ENCODE measurements around the gene KIAA1210. TPM values are rescaled to one million over a fixed set of nuclear protein-coding genes. Genes with fewer than 3 reads are reported as not detected.

The KIAA1210 gene
- total and polyA plus RNA-seq, 2 donors, result 0.09 to 0.16 TPM

GRCh38 chrX:119063428-119063827 lies 64.2 kb downstream of the KIAA1210 start:
- Histone ChIP-seq H3K4me1 (ENCODE audit: control insufficient read depth in 2 of 2, insufficient read depth in 2 of 2, low read length in 2 of 2) (no peaks in the 10 kb centered on the region), H3K36me3 (ENCODE audit: control insufficient read depth in 2 of 2, insufficient read depth in 2 of 2, low read length in 1 of 2) (no peaks in the 10 kb centered on the region), H3K27ac (ENCODE audit: low read depth in 1 of 2, low read length in 1 of 2) (no peak overlapping the region), H3K4me3 (ENCODE audit: low read length in 2 of 2) (no peak overlapping the region), H3K27me3 (ENCODE audit: control insufficient read depth in 2 of 2, insufficient read depth in 1 of 2, low read length in 1 of 2) (no peaks in the 10 kb centered on the region), H3K9me3 (ENCODE audit: control insufficient read depth in 2 of 2, insufficient read depth in 1 of 2, low read length in 1 of 2) (no peaks in the 10 kb centered on the region)
- no peak for DNase-seq (ENCODE audit: low read depth in 6 of 9, low spot score in 9 of 9)
- WGBS, result 97% methylated on average over 7 of the region's 7 CpGs

DNA sequence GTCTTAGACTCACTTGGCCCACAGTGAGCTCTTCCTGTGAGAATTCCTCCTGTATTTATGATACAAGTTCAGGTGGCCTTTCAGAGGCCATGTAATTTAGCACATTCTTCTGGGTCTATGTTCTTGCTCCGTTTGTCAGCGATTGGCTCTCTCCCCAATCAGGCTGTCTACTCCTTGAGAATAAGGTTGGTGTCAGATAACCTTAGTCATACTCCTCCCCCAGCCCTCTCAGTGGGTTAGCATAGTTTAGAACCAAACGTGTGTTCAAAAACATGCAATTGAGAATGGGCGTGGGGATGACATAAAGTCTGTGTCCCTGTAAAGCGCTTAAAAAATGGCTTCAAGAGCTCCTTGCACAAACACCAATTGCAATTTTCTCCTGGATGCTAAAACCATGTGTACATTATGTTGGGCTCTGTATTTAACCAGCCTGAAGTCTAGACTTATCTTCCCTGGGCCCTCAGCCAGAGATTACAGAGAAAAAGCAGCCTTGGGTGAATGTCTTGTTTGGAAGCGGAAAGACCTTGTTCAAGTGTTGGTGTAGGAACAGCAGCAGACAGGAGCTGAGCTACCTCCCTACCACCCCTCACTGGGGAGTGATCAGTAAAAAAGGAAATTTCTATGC lies 64.8 kb downstream of the KIAA1210 start:
- 93% methylated on average over 6 of the region's 6 CpGs for WGBS
- Histone ChIP-seq H3K9me3 (ENCODE audit: control insufficient read depth in 2 of 2, insufficient read depth in 1 of 2, low read length in 1 of 2) (no peaks in the 10 kb centered on the region), H3K27ac (ENCODE audit: low read depth in 1 of 2, low read length in 1 of 2) (no peak overlapping the region), H3K27me3 (ENCODE audit: control insufficient read depth in 2 of 2, insufficient read depth in 1 of 2, low read length in 1 of 2) (no peaks in the 10 kb centered on the region), H3K4me1 (ENCODE audit: control insufficient read depth in 2 of 2, insufficient read depth in 2 of 2, low read length in 2 of 2) (no peaks in the 10 kb centered on the region), H3K36me3 (ENCODE audit: control insufficient read depth in 2 of 2, insufficient read depth in 2 of 2, low read length in 1 of 2) (no peaks in the 10 kb centered on the region), H3K4me3 (ENCODE audit: low read length in 2 of 2) (no peak overlapping the region)
- no peak for DNase-seq (ENCODE audit: low read depth in 6 of 9, low spot score in 9 of 9)

DNA sequence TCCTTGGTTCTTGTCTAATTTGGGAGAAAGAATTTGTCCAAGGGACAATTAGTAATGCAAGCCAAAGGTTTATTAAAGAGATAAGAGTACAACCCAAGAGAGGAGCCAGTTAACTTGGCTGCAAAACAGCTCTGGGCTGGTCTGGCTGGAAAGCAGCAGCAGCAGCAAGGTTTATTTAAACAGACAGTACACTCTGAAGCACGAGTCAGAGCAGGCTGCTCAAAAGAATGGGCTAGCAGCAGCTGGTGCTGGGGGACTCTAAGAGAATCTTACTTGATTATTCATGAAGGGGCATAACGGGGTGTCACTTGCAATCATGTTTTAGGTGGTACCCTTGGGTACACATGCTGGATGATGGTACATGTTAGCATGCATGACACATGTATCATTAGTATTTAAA lies 71.9 kb downstream of the KIAA1210 start:
- no peaks in the 10 kb centered on the region for H3K9me3 ChIP-seq (ENCODE audit: control insufficient read depth in 2 of 2, insufficient read depth in 1 of 2, low read length in 1 of 2)
- 85% methylated on average over 2 of the region's 2 CpGs for WGBS
- H3K27me3 ChIP-seq (ENCODE audit: control insufficient read depth in 2 of 2, insufficient read depth in 1 of 2, low read length in 1 of 2), result no peaks in the 10 kb centered on the region
- no peak overlapping the region for H3K4me3 ChIP-seq (ENCODE audit: low read length in 2 of 2)
- no peaks in the 10 kb centered on the region for H3K4me1 ChIP-seq (ENCODE audit: control insufficient read depth in 2 of 2, insufficient read depth in 2 of 2, low read length in 2 of 2)
- DNase-seq (ENCODE audit: low read depth in 6 of 9, low spot score in 9 of 9), result no peak
- H3K36me3 ChIP-seq (ENCODE audit: control insufficient read depth in 2 of 2, insufficient read depth in 2 of 2, low read length in 1 of 2), result no peaks in the 10 kb centered on the region
- no peak overlapping the region for H3K27ac ChIP-seq (ENCODE audit: low read depth in 1 of 2, low read length in 1 of 2)

GRCh38 chrX:119045884-119046283 lies 81.7 kb downstream of the KIAA1210 start:
- H3K27ac ChIP-seq (ENCODE audit: low read depth in 1 of 2, low read length in 1 of 2), result no peak overlapping the region
- DNase-seq (ENCODE audit: low read depth in 6 of 9, low spot score in 9 of 9), result no peak
- H3K36me3 ChIP-seq (ENCODE audit: control insufficient read depth in 2 of 2, insufficient read depth in 2 of 2, low read length in 1 of 2), result no peaks in the 10 kb centered on the region
- H3K4me1 ChIP-seq (ENCODE audit: control insufficient read depth in 2 of 2, insufficient read depth in 2 of 2, low read length in 2 of 2), result no peaks in the 10 kb centered on the region
- H3K27me3 ChIP-seq (ENCODE audit: control insufficient read depth in 2 of 2, insufficient read depth in 1 of 2, low read length in 1 of 2), result no peaks in the 10 kb centered on the region
- H3K4me3 ChIP-seq (ENCODE audit: low read length in 2 of 2), result no peak overlapping the region
- no peaks in the 10 kb centered on the region for H3K9me3 ChIP-seq (ENCODE audit: control insufficient read depth in 2 of 2, insufficient read depth in 1 of 2, low read length in 1 of 2)
- WGBS, result 93% methylated on average over 2 of the region's 2 CpGs

GRCh38 chrX:119042996-119043395 lies 84.6 kb downstream of the KIAA1210 start:
- H3K36me3 ChIP-seq (ENCODE audit: control insufficient read depth in 2 of 2, insufficient read depth in 2 of 2, low read length in 1 of 2), result no peaks in the 10 kb centered on the region
- DNase-seq (ENCODE audit: low read depth in 6 of 9, low spot score in 9 of 9), result no peak
- H3K27me3 ChIP-seq (ENCODE audit: control insufficient read depth in 2 of 2, insufficient read depth in 1 of 2, low read length in 1 of 2), result no peaks in the 10 kb centered on the region
- no peaks in the 10 kb centered on the region for H3K4me1 ChIP-seq (ENCODE audit: control insufficient read depth in 2 of 2, insufficient read depth in 2 of 2, low read length in 2 of 2)
- WGBS, result 100% methylated on average over 1 of the region's 1 CpG
- no peak overlapping the region for H3K4me3 ChIP-seq (ENCODE audit: low read length in 2 of 2)
- no peaks in the 10 kb centered on the region for H3K9me3 ChIP-seq (ENCODE audit: control insufficient read depth in 2 of 2, insufficient read depth in 1 of 2, low read length in 1 of 2)
- H3K27ac ChIP-seq (ENCODE audit: low read depth in 1 of 2, low read length in 1 of 2), result no peak overlapping the region

GRCh38 chrX:119042040-119042439 lies 85.6 kb downstream of the KIAA1210 start:
- H3K36me3 ChIP-seq (ENCODE audit: control insufficient read depth in 2 of 2, insufficient read depth in 2 of 2, low read length in 1 of 2), result no peaks in the 10 kb centered on the region
- WGBS, result 95% methylated on average over 3 of the region's 3 CpGs
- H3K4me3 ChIP-seq (ENCODE audit: low read length in 2 of 2), result no peak overlapping the region
- H3K27ac ChIP-seq (ENCODE audit: low read depth in 1 of 2, low read length in 1 of 2), result no peak overlapping the region
- no peaks in the 10 kb centered on the region for H3K4me1 ChIP-seq (ENCODE audit: control insufficient read depth in 2 of 2, insufficient read depth in 2 of 2, low read length in 2 of 2)
- H3K27me3 ChIP-seq (ENCODE audit: control insufficient read depth in 2 of 2, insufficient read depth in 1 of 2, low read length in 1 of 2), result no peaks in the 10 kb centered on the region
- no peak for DNase-seq (ENCODE audit: low read depth in 6 of 9, low spot score in 9 of 9)
- no peaks in the 10 kb centered on the region for H3K9me3 ChIP-seq (ENCODE audit: control insufficient read depth in 2 of 2, insufficient read depth in 1 of 2, low read length in 1 of 2)

GRCh38 chrX:119041175-119041574 lies 86.4 kb downstream of the KIAA1210 start:
- no peak overlapping the region for H3K27ac ChIP-seq (ENCODE audit: low read depth in 1 of 2, low read length in 1 of 2)
- H3K27me3 ChIP-seq (ENCODE audit: control insufficient read depth in 2 of 2, insufficient read depth in 1 of 2, low read length in 1 of 2), result no peaks in the 10 kb centered on the region
- no peak for DNase-seq (ENCODE audit: low read depth in 6 of 9, low spot score in 9 of 9)
- H3K4me3 ChIP-seq (ENCODE audit: low read length in 2 of 2), result no peak overlapping the region
- WGBS, result 69% methylated on average over 4 of the region's 4 CpGs
- H3K4me1 ChIP-seq (ENCODE audit: control insufficient read depth in 2 of 2, insufficient read depth in 2 of 2, low read length in 2 of 2), result no peaks in the 10 kb centered on the region
- no peaks in the 10 kb centered on the region for H3K36me3 ChIP-seq (ENCODE audit: control insufficient read depth in 2 of 2, insufficient read depth in 2 of 2, low read length in 1 of 2)
- no peaks in the 10 kb centered on the region for H3K9me3 ChIP-seq (ENCODE audit: control insufficient read depth in 2 of 2, insufficient read depth in 1 of 2, low read length in 1 of 2)

DNA sequence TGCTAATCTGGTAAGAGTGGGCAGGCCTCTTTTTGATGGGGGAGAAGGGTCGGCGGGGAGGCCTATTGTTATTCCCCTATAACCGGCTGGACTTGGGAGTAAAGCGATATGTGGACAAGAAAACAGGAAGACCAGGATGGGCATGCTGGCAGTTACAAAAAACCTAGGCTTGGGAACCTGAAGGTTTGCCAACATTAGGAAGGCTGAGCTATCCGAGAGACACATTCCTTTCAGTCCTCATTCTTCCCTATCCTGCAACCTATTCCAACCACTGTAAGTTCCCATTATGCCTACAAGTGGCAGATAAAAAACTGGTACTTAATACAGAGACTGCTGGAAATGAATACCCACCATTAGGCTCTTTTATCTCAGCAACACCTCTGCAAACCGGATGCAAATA lies 87.2 kb downstream of the KIAA1210 start:
- H3K9me3 ChIP-seq (ENCODE audit: control insufficient read depth in 2 of 2, insufficient read depth in 1 of 2, low read length in 1 of 2), result no peaks in the 10 kb centered on the region
- 93% methylated on average over 6 of the region's 6 CpGs for WGBS
- no peaks in the 10 kb centered on the region for H3K4me1 ChIP-seq (ENCODE audit: control insufficient read depth in 2 of 2, insufficient read depth in 2 of 2, low read length in 2 of 2)
- DNase-seq (ENCODE audit: low read depth in 6 of 9, low spot score in 9 of 9), result no peak
- H3K4me3 ChIP-seq (ENCODE audit: low read length in 2 of 2), result no peak overlapping the region
- H3K27ac ChIP-seq (ENCODE audit: low read depth in 1 of 2, low read length in 1 of 2), result no peak overlapping the region
- H3K36me3 ChIP-seq (ENCODE audit: control insufficient read depth in 2 of 2, insufficient read depth in 2 of 2, low read length in 1 of 2), result no peaks in the 10 kb centered on the region
- H3K27me3 ChIP-seq (ENCODE audit: control insufficient read depth in 2 of 2, insufficient read depth in 1 of 2, low read length in 1 of 2), result no peaks in the 10 kb centered on the region

DNA sequence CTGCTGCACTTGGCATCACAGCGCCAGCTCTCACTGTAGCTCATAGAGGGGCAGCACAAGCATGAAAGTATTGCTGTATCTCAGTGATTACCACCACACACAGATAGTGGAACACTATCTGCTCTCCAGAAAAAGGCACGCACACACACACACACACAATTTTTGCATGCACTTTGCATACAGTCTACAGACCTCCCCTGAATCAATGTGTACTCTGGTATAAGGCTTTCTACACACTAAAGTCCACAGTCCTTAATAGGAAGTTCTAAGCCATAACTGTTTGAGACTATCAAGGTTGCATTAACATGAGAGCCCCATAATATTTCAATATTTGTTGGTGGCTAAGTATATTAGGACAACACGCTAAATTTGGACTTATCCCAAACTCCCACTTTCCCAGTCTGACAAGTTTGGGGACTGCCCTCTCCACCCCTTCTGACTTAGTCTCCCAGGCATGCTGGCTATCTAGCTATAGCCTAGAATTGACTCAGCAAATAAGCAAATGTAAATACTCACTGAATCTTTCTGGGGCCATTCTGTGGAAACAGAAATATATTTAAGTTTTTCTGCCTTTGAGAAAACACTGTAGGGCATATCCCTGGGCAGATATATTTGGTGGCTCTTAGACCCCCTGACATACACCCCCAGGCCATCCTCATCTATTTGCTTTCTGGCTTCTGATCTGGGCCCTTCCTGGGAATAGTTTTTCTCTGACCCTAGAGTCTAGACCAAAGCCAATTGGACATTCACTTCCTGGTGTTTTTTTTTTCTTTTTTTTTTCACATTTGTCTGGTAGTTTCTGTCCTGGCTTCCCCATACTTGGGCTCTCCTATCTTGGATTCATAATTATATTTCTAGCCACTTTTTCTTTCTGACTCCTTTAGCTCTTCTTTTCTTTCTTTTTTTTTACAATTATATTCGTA lies 91.2 kb downstream of the KIAA1210 start:
- no peak for DNase-seq (ENCODE audit: low read depth in 6 of 9, low spot score in 9 of 9)
- no peak overlapping the region for H3K27ac ChIP-seq (ENCODE audit: low read depth in 1 of 2, low read length in 1 of 2)

More for the DNA sequence above, 91.2 kb downstream of the KIAA1210 start:
- no peaks in the 10 kb centered on the region for H3K9me3 ChIP-seq (ENCODE audit: control insufficient read depth in 2 of 2, insufficient read depth in 1 of 2, low read length in 1 of 2)
- H3K27me3 ChIP-seq (ENCODE audit: control insufficient read depth in 2 of 2, insufficient read depth in 1 of 2, low read length in 1 of 2), result no peaks in the 10 kb centered on the region
- no peak overlapping the region for H3K4me3 ChIP-seq (ENCODE audit: low read length in 2 of 2)
- H3K4me1 ChIP-seq (ENCODE audit: control insufficient read depth in 2 of 2, insufficient read depth in 2 of 2, low read length in 2 of 2), result no peaks in the 10 kb centered on the region
- over 99% methylated on average over 4 of the region's 4 CpGs for WGBS
- H3K36me3 ChIP-seq (ENCODE audit: control insufficient read depth in 2 of 2, insufficient read depth in 2 of 2, low read length in 1 of 2), result no peaks in the 10 kb centered on the region

All from thymus (tissue), 11 donors.